ENCODE measurements around the gene HRH1. TPM values are rescaled to one million over a fixed set of nuclear protein-coding genes. Genes with fewer than 3 reads are reported as not detected.

The HRH1 gene
- total and polyA plus RNA-seq, 2 donors (not counting 3 experiments of a cell fraction or from before 2014, with no cell fraction given), result 16.2 to 21.2 TPM

- DNase-seq (ENCODE audit: low read depth, low spot score), result peak; percentile 17
- H3K27ac ChIP-seq (ENCODE audit: insufficient read depth, low read depth, low read length), result no peak overlapping the region
Measured at GRCh38 chr3:11250902-11251806, 96.9 kb downstream of the HRH1 start.

More at GRCh38 chr3:11250902-11251806, 96.9 kb downstream of the HRH1 start:
- TF ChIP-seq GATA2 (IDR thresholded peaks at IDR 0.05; ENCODE audit: insufficient read depth, insufficient read length, low read depth, low read length), result peak; percentile 11
- TF ChIP-seq CTCF (IDR thresholded peaks at IDR 0.05; ENCODE audit: extremely low read depth in 1 of 2, insufficient read depth in 1 of 2, low read depth in 1 of 2, low read length in 2 of 2), result no peak
- peak; percentile 49 for FAIRE-seq
- no peak overlapping the region for H3K4me2 ChIP-seq (ENCODE audit: insufficient read depth, low read length)
- POLR2A ChIA-PET, result no interaction called here
- H3K9me1 ChIP-seq (replicated peaks; ENCODE audit: control insufficient read depth, extremely low read depth, insufficient read depth, low read length), result no peaks in the 10 kb centered on the region
- peaks cover 6% of the 10 kb centered on the region for H3K4me1 ChIP-seq (ENCODE audit: control insufficient read depth, extremely low read depth, insufficient read depth, low read length)
- H3K79me2 ChIP-seq (ENCODE audit: control insufficient read depth, insufficient read depth, low read length), result peaks cover 11% of the 10 kb centered on the region
- H3K4me3 ChIP-seq (replicated peaks in 1 of 3; ENCODE audit: insufficient read depth in 1 of 3, low read depth in 1 of 3, low read length in 3 of 3), result no peak overlapping the region
- no peaks in the 10 kb centered on the region for H3K9me3 ChIP-seq (replicated peaks; ENCODE audit: control insufficient read depth, insufficient read depth, low read length)
- H3K27me3 ChIP-seq (ENCODE audit: control insufficient read depth in 2 of 2, insufficient read depth in 2 of 2, low read length in 2 of 2), result no peaks in the 10 kb centered on the region
- H3K9ac ChIP-seq (replicated peaks; ENCODE audit: extremely low read depth, insufficient read depth, low read length), result no peak overlapping the region
- no peak overlapping the region for H2AFZ ChIP-seq (ENCODE audit: low read depth, low read length)
- BruUV-seq (replicated peaks), result no TSS peak
- dilution Hi-C loops (cut with MboI; ENCODE audit: extremely low pct_ligation_motif_present, low sequenced_read_pairs), result no loop called here
- no peaks in the 10 kb centered on the region for H4K20me1 ChIP-seq (replicated peaks; ENCODE audit: control insufficient read depth, extremely low read depth, insufficient read depth, low read length)
- intact Hi-C loops (cut with micrococcal nuclease), result no loop called here
- H3K36me3 ChIP-seq (ENCODE audit: control insufficient read depth in 2 of 2, extremely low read depth in 1 of 2, insufficient read depth in 2 of 2, low read length in 2 of 2), result no peaks in the 10 kb centered on the region
- CTCF ChIA-PET, result no interaction called here
